Occipital lobe (tissue), 2 donors: Measurements from ENCODE around the gene GLYAT. TPM values are rescaled to one million over a fixed set of nuclear protein-coding genes. Genes with fewer than 3 reads are reported as not detected.
"Not testable (repeated sequence)": the region's sequence is repeated elsewhere in the genome, so short reads cannot be mapped to it uniquely, and the experiment has no call there.

ENCODE experiments used
- DNase-seq: peaks from one replicate; lab custom pipeline; 2025; lab: John Stamatoyannopoulos, UW
- total RNA-seq: library from RNA; depleted of rRNA; stranded (reverse); fragments of >200 nt; gene quantifications from one replicate; pipeline ENCODE4 v1.2.3, GENCODE V29; 2014

GLYAT gene
- total RNA-seq, 1 donor from 2014 or later = 0.31 TPM

DNA sequence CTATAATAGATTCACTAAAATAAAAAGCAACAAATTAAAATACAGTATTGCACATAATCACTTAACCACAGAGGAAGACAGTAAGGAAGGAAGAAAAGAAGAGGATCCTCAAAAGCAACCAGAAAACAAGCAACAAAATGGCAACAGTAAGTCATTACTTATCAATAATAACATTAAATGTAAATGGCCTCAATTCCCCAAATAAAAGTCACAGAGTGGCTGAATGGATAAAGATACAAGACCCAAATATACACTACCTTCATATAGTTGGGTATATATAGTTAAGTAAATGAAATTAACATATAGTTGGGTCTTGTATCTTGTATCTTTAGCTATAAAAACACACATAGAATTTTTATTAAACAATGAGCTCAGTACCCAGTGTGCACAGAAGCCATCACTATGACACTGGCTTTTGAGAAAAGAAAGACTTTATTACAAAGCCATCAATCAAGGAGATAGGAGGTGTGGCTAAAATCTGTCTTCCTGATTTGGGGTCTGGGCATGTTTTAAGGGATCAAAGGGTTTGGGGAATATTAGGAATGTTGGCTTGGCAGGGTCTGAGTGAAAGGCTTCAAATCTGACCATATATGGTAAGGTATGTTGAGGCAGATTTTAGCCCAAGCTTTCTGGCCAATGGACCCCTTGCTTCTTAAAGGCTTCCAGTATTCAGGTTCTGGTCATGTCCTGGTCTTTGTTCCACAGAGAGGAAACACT is 13.4 kb upstream of the GLYAT start:
- no peak for DNase-seq

DNA sequence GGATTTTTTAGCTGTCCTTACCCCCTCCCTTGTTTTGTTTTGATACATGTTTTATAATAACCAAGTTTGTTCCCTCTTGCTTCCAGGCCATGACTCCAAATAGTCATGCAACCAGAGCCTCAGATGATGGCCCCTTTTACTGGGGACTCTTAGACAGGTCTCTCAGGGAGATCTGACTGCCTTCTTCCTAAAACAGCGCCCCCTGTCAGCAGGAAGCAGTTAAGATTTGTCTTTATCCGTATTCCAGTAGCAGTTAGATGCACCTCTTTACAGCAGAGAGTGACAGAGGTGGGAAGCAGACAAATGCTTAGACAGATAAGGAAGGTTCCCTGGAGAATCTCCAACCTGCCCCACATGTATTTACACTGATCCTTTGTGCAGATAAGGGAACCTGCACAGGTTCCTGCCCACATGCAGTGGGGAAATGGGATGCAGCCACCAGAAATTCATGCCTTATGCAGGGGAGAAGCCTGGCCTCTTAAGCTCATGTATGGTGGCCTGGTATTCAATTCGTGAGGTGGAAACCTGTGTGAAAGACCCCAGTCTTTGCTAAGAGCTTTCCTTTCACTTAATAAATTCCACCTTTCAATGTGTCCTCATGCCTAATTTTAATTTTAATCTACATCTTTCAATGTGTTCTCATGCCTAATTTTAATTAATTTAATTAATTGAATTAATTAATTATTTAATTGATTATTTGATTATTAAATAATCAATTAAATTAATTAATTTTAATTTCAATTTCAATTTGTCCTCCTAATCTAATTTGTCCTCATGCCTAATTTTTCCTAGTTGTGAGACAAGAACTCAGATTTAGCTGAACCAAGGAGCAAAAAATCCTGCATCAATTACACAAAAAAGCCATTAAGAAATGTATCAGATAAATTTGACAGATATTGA is 11.5 kb upstream of the GLYAT start:
- DNase-seq = no peak

DNA sequence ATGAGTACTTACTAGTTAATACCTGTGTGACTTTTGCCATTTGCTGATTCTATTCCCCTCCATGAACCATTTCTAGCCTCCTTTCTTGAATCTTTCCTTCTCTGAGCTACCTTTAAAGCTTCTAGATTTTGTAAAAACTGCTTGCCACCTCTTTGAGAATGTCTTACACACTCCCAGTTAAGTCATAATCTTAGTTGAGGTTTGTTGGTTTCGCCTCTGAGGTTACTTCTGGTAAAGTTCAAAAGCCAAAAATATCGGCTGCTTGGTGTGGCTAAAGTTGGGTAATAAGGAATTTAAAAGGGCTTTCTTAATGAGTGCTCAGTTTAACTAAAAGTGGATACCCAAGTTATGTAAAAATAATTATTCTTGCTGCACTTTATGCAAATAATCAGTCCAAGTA is 10.4 kb upstream of the GLYAT start:
- DNase-seq = no peak

DNA sequence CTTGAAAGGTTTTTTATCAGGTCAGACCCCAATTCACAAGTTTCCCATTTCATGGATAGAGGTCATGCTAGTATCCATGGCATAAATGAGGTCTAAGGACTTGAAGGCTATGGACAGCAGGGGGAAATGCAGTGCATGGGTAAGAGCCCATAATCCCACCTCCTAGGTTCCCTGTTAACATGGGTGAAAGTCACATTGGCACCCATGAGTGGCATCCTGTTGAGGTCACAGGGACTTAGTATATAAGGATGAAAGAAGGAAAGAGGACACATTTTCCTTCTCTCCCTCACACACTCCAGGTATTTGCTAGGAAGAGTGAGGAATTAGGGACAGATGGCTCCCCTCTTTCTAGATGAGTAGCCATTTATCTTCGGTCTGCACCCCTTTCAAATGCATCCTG is 9.4 kb upstream of the GLYAT start:
- DNase-seq = no peak

DNA sequence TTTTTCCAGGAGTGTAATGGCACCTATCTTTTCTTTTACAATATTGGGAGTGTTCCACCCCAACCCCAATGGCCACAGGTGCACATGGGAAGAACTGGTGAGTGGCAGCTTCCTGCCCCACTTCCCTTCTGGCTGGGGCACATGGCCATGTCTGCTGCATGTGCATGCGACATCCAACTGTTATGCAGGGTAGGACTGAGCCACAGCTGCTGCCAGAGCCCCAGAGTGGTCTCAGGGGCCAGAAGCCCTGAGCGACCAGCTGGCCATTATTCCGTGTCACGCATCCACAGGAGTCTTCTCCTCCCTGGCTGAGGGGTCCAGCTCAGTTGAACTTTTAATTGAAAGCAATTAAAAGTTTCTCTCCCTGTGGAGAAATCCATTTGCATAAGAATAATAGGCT is 8.7 kb upstream of the GLYAT start:
- no peak for DNase-seq

DNA sequence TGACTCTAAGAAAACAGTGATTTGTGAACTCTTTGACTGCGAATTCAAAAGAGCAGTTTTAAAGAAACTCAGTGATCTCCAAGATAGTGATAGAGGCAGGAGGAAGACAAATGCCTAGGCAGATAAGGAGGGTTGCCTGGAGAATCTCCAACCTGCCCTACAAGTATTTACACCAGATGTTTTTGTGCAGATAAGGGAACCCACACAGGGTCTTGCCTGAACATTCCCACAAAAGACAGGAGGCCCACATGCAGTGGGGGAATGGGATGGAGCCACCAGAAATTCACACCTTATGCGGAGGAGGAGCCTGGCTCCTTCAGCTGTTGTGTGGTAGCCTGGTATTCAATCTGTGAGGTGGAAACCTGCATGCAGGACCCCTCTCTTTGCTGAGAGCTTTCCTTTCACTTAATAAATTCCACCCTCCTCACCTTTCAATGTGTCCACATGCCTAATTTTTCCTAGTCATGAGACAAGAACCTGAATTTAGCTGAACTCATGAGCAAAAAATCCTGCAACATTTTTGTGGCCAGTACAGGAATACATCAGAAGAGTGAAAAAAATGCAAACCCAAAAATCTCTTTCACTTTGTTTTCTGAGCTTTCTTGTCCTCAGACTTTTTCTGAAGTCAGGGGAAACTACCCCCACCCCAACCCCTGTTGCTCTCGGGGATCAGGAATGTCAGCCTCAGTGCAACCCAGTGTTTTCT is 8.1 kb upstream of the GLYAT start:
- DNase-seq = no peak

DNA sequence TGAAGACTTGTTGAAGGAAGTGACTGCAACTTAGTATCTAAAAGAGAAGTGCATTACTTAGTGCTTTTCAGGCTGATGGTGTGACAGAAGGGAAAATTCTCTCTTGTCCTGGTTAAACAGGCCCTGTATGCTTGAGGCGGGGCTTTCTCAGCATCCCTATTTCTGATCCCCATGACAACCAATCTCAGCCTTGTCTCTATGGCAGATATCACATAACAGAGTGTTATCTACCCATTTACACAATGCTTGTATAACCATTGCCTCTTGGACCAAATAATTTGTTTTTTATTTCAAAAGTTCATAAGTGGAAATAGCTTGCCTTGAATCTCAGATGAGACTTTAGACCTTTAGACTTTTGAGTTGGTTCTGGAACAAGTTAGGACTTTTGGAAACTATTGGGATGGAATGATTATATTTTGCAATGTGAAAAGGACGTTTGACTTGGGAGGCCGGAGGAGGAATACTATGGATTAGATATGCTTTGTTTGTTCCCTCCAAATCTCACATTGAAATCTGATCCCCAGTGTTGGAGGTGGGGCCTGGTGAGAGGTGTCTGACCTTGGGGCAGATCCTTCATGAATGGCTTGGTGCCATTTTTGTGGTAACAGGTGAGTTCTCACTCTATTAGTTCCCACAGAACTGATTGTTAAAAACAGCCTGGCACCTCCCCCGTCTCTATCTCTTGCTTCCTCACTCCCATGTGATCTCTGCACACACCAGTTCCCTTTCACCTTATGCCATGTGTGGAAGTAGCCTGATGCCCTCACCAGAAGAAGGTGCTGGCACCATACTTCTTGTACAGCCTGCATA is 3.1 kb upstream of the GLYAT start:
- no peak for DNase-seq

DNA sequence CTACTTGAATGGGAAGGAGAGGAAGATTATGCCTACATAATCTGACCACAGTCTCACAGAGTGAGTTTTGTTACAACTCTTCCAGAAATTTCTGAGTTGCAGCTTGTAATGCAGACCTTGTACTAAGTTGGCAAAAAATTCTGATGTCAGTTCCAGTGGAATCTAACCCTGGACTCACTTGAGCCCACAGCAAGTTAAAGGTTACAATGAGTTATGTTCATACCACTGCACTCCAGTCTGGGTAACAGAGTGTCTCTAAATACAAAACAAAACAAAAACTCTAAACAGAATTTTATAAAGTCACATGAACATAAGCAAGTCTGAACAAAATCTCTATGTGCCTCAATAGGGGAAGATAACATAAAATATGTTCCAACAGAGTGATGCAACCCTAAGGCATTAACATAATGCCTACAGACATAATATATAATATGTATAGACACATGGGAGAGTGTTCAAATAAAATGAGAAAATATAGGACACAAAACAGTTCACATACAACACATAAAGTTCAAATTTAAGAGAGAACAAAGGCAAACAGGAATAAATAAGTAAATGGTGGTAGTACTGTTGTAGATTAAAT is 1.1 kb downstream of the GLYAT start:
- DNase-seq = no peak

DNA sequence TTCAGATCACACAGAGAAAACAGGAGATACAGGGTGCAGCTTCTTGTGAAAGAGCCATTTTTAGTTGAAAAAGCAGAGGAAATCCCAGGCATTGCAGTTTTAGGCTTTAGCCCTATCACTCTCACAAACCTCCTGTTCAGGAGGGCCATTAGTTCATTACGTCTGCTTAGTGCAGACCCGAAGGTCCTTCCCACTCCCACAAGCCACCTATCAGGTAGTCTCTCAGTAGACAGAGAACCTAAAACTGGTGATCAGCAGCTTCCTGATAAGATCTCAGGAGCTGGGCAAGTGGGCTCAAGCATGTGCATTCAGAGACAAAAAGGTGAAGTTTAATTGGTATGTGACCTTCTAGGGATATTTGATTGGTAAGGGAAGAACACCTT is 4.3 kb downstream of the GLYAT start:
- DNase-seq = no peak

DNA sequence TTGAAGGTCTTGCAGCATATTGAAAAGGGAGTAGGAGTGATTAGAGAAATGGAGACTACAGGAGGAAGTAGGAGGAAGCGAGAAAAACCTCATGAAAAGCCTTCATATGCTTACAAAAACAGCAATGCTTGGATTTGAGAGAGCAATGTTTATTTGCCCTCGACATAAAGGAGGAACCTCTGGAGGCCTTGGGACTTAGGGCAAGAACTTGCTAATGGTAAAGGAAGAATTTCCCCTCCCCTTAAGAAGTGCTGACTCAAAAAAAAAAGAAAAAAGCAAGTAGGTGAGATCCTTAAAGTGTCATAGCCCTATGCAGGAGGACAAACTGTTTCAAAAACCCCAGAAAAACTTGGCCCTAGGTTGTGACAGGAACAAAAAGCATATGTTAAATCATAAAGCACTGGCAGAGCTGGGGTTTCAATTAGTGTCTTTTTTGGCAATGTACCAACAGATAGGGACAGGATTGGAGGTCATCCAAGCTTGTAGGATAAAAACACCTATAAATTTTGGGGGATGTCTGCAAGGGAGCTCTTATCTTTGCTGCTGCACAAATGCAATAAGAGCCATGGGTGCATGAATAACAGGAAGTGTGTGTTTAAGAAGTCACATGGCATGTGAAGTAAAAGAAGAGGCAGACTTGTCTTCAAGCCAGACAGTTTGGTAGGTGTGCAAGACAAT is 4.9 kb downstream of the GLYAT start:
- DNase-seq = no peak

DNA sequence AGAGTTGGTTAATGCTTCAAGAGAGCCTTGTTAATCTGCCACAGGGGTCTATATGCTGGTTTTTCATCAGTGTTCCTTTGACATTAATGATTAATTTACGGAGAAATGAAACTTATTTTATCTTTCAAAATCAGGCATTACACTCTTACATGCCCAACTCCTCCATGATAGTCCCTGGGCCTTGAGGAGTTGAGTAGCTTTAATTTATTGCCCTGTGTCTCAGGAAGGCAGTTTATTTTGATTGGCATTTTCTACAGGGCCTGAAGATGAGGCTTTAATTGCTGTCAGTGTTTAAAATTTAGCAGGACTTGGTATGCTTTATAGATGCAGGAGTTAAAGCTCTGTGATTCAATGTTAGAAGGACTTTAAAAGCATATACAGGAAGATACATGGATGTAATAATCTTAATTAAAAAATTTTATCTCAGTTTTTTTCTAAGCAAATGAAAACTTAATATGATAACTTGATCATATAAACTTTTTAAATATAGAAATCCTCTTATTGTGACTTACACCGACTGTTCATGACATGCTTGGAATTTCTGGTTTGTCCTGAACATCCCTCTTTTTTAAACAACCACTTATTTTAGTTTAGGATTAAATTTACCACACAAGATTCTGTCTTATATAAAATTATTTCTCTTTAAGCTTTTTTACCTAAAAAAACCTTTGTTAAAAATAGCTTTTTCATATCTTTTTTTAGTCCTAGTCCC is 12.2 kb downstream of the GLYAT start:
- no peak for DNase-seq

DNA sequence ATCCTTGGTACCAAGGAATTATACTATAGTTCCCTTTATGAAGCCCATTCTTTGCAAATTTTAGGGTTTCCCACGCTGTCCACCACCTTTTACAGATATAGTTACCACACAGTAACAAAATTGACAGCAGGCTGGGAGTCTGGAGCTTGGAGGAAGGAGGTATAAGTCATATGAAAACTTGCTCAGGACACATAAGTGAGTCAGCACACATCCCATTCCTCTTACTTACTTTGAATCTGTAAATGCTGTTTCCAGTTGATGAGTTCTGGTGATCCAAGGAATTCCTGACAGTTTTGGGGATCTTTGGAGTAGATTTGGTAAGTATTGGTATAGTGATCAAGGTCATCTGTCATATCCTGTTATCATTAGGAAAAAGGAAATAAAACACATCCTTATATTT is 19.2 kb downstream of the GLYAT start:
- DNase-seq = no peak

DNA sequence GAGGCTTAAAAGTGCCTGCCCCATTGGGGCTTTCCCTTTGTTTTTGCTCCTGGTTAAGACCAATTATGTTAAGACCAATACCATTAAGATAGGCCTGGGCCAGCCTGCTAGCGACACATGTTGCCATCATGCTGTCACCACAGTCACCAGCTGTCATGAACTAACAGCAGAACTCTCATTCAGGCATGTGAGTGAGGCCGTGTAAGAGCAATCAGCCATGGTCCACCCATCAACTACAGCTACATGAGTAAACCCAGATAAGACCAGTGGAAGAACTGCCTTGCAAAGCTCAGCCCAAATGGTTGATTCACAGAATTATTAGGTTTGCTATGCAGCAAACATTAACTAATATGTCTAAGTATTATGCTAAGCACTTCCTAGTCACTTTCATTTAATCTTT is 19.9 kb downstream of the GLYAT start:
- no peak for DNase-seq

DNA sequence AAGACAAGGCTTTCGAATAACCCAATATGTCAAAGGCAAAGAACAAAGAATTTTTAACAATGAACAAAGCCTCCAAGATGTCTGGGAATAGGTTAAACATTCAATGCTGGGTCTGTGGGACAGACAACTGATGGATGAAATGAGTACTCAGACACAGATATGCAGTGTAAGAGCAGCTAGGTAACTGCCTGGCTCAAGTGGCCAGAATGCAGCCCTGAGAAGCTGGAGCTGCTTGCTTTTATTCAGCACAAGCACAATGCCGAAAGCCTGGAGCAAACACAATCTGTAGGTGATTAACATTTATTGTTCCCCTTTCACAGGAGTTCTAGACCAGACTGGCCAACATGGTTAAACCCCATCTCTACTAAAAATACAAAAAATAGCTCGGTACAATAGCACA is 24.0 kb downstream of the GLYAT start:
- DNase-seq = no peak

DNA sequence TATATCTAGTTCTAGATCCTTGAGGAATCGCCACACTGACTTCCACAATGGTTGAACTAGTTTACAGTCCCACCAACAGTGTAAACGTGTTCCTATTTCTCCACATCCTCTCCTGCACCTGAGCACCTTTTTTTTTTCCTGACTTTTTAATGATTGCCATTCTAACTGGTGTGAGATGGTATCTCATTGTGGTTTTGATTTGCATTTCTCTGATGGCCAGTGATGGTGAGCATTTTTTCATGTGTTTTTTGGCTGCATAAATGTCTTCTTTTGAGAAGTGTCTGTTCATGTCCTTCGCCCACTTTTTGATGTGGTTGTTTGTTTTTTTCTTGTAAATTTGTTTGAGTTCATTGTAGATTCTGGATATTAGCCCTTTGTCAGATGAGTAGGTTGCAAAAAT is 34.9 kb downstream of the GLYAT start:
- not testable (repeated sequence) for DNase-seq

DNA sequence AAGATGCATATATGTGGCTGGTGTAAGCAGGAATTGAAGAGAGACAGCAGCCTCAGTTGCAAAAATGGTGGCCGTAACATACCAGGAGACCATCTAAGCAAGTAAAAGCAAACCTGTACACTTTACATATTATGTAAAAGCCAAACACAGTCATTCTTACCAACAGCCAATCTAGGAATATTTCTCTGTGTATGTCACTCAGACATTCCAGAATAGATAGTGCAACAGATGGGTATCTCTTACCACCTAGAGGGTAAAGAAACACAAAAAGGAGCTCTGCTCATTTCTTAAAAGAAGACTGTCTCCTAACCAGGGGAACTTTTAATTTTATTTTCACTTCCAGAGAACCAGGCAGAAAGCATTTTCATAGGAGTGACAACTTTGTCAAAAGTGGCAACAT is 38.7 kb downstream of the GLYAT start:
- no peak for DNase-seq

DNA sequence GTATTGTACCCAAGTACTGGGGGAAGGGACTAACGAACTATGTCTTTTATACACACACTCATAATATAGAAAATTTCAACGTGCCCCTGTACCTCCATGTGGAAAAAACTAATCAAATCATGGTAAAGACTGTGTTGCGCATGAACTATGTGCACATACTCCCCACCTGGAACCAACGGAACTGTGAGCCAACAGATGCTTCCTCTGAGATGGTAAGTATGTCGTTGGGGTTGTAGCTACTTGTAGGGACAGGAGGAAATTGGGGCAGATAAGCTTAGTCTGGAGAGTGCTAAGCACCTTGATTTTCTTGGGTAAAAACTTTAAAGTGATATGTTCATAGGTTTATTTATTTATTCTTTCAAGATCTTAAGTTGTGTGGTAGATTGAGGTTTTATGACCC is 40.1 kb downstream of the GLYAT start:
- no peak for DNase-seq

DNA sequence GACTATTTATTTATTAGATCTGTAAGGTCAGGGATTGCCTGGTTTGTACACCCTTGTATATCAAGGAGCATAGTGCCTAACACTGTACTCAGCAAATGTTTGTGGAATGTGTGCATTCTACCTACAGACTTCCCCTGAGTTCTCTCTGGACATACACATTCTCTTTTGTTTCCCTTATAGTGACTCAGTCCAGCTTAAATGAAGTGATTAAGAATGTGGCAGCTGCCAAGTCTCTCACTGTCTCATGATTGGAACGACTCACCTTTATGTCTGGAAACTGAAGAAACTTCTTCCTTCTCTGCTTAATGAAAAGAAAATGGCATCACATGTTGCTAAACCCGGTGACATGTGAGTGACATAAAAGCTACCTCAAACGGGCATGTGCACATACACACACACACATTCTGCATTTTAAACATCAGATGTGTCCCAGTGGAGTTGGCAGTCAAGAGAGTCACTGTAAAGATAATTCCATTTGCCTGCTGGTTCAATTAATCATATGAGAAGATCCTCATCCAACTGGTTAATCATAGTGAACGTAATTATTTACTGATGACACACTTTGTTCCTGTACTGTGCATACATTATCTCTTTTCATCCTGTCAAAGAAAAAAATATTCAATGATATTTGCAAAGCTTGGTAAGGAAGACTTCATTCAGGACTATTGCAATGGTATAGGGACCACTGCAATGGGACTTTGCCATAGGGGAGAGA is 42.8 kb downstream of the GLYAT start:
- DNase-seq = no peak
